H1 (cell line): ENCODE data around the gene MRPL42. TPM values are rescaled to one million over a fixed set of nuclear protein-coding genes. Genes with fewer than 3 reads are reported as not detected.

Experiments used
- CTCF ChIA-PET: fragments of 300-600 bp; sonication (Branson Sonifier 250); formaldehyde crosslinking; loops from one replicate; lab custom pipeline; 2021; ENCODE audit not compliant: partially characterized antibody; lab: Charles Lee
- POLR2A ChIA-PET: fragments of 300-600 bp; sonication (Branson Sonifier 250); formaldehyde crosslinking; loops from one replicate; lab custom pipeline; 2021; ENCODE audit warnings: inconsistent platforms; ENCODE audit not compliant: partially characterized antibody; lab: Charles Lee
- DNase-seq, 2 experiments: peaks; one replicate each; pipeline versions ENCODE4 v3.0.0 to v3.0.0-alpha.2; 2010 to 2022; ENCODE audit warnings: low spot score in 2 of 2, low read depth in 1 of 2, mixed read lengths in 1 of 2
- FAIRE-seq: peaks from 2 replicates; lab custom pipeline; 2011; peaks lifted over from hg19 to GRCh38; lab: Jason Lieb, UNC
- H2AFZ ChIP-seq: 2 replicates; pipeline ENCODE4 v1.8.1; 2012; ENCODE audit warnings: low read length, inconsistent platforms
- H2AK5ac ChIP-seq: 2 replicates; pipeline ENCODE4 v1.6.1; 2013; ENCODE audit warnings: low read depth, low read length
- H2BK120ac ChIP-seq: replicated peaks from 2 replicates; pipeline ENCODE3; 2013; ENCODE audit warnings: low read depth, low read length, inconsistent platforms
- H2BK12ac ChIP-seq: 2 replicates; pipeline ENCODE4 v1.6.1; 2013; ENCODE audit warnings: low read depth, low read length
- H2BK15ac ChIP-seq: 2 replicates; pipeline ENCODE4 v1.6.1; 2013; ENCODE audit warnings: low read length
- H2BK20ac ChIP-seq: 2 replicates; pipeline ENCODE4 v1.6.1; 2013; ENCODE audit warnings: low read length
- H2BK5ac ChIP-seq: 2 replicates; pipeline ENCODE4 v1.6.1; 2013; ENCODE audit warnings: low read depth, low read length
- H3K14ac ChIP-seq: 2 replicates; pipeline ENCODE4 v1.6.1; 2013; ENCODE audit warnings: inconsistent platforms; ENCODE audit not compliant: insufficient read length
- H3K18ac ChIP-seq: 2 replicates; pipeline ENCODE4 v1.6.1; 2013; ENCODE audit warnings: low read length; ENCODE audit errors: extremely low read depth
- H3K23ac ChIP-seq: 2 replicates; pipeline ENCODE4 v1.6.1; 2013; ENCODE audit warnings: inconsistent platforms; ENCODE audit not compliant: insufficient read length
- H3K23me2 ChIP-seq: 2 replicates; pipeline ENCODE4 v1.6.1; 2013; ENCODE audit warnings: low read depth, low read length
- H3K27ac ChIP-seq: 2 replicates; pipeline ENCODE4 v1.6.1; 2011; ENCODE audit warnings: low read depth, low read length, inconsistent platforms
- H3K27me3 ChIP-seq, 4 experiments: replicated peaks in 1 of 4; 1 replicate in 1 of 4; 2 replicates in 3 of 4; pipeline versions ENCODE4 v1.6.1 to v1.8.1; 2011 to 2013; ENCODE audit warnings: low read length in 3 of 4, mild to moderate bottlenecking in 3 of 4, inconsistent platforms in 2 of 4, mixed read lengths in 2 of 4, moderate library complexity in 1 of 4; ENCODE audit not compliant: control insufficient read depth in 3 of 4, insufficient read depth in 3 of 4; ENCODE audit errors: extremely low read depth in 1 of 4
- H3K36me3 ChIP-seq, 4 experiments: 2 replicates each; pipeline versions ENCODE4 v1.6.1 to v1.8.1; 2011 to 2013; ENCODE audit warnings: mild to moderate bottlenecking in 4 of 4, low read length in 3 of 4, moderate library complexity in 2 of 4, control low read depth in 1 of 4, inconsistent platforms in 1 of 4; ENCODE audit not compliant: insufficient read depth in 4 of 4, control insufficient read depth in 2 of 4
- H3K4ac ChIP-seq: replicated peaks from 2 replicates; pipeline ENCODE3; 2013; ENCODE audit warnings: low read length, low read depth, mixed read lengths, inconsistent platforms; ENCODE audit not compliant: insufficient read length
- H3K4me1 ChIP-seq, 4 experiments: replicated peaks in 1 of 4; 1 replicate in 1 of 4; 2 replicates in 3 of 4; pipeline versions ENCODE4 v1.6.1 to v1.8.1; 2011 to 2013; ENCODE audit warnings: low read length in 3 of 4, inconsistent platforms in 2 of 4, mixed read lengths in 1 of 4; ENCODE audit not compliant: insufficient read depth in 4 of 4, control insufficient read depth in 3 of 4
- H3K4me2 ChIP-seq, 2 experiments: 2 replicates each; pipeline versions ENCODE4 v1.6.1 to v1.8.1; 2011 to 2013; ENCODE audit warnings: low read depth in 2 of 2, low read length in 2 of 2, control low read depth in 1 of 2, inconsistent platforms in 1 of 2, mild to moderate bottlenecking in 1 of 2; ENCODE audit not compliant: insufficient read depth in 1 of 2
- H3K4me3 ChIP-seq, 4 experiments: fragments of 200-600, 300-600 bp in 1 of 4; sonication (generic), shearing (Covaris generic), sonication (Bioruptor Twin) in 1 of 4; 2 replicates each; pipeline versions ENCODE4 v1.5.1 to v1.8.1; 2011 to 2016; ENCODE audit warnings: low read length in 4 of 4, low read depth in 3 of 4, control low read depth in 2 of 4, inconsistent platforms in 2 of 4, mild to moderate bottlenecking in 2 of 4, mixed read lengths in 1 of 4, moderate library complexity in 1 of 4; ENCODE audit not compliant: insufficient read depth in 2 of 4; ENCODE audit errors: extremely low read depth in 1 of 4
- H3K56ac ChIP-seq: replicated peaks from 2 replicates; pipeline ENCODE3; 2013; ENCODE audit warnings: low read depth, mild to moderate bottlenecking, mixed read lengths, low read length, inconsistent platforms; ENCODE audit not compliant: insufficient read length
- H3K79me1 ChIP-seq: 2 replicates; pipeline ENCODE4 v1.6.1; 2013; ENCODE audit warnings: low read depth, low read length, control low read depth
- H3K79me2 ChIP-seq, 2 experiments: 2 replicates each; pipeline versions ENCODE4 v1.6.1 to v1.8.1; 2012 to 2013; ENCODE audit warnings: low read length in 2 of 2, mild to moderate bottlenecking in 2 of 2, inconsistent platforms in 1 of 2; ENCODE audit not compliant: insufficient read depth in 2 of 2, control insufficient read depth in 1 of 2
- H3K9ac ChIP-seq, 4 experiments: replicated peaks in 1 of 4; 1 replicate in 1 of 4; 2 replicates in 3 of 4; pipeline versions ENCODE4 v1.6.1 to v1.8.1; 2011 to 2013; ENCODE audit warnings: low read depth in 3 of 4, low read length in 3 of 4, control low read depth in 2 of 4, mild to moderate bottlenecking in 2 of 4, moderate library complexity in 2 of 4, inconsistent platforms in 1 of 4; ENCODE audit errors: extremely low read depth in 1 of 4
- H3K9me3 ChIP-seq, 2 experiments: 2 replicates each; pipeline versions ENCODE4 v1.6.1 to v1.8.1; 2012 to 2013; ENCODE audit warnings: mild to moderate bottlenecking in 2 of 2, moderate library complexity in 2 of 2, control low read depth in 1 of 2, inconsistent platforms in 1 of 2, low read depth in 1 of 2, low read length in 1 of 2, mixed read lengths in 1 of 2; ENCODE audit not compliant: insufficient read depth in 2 of 2
- H4K20me1 ChIP-seq, 2 experiments: replicated peaks in 1 of 2; 2 replicates each; pipeline versions ENCODE3 to v1.8.1; 2011 to 2013; ENCODE audit warnings: inconsistent platforms in 2 of 2, low read length in 2 of 2, mild to moderate bottlenecking in 1 of 2; ENCODE audit not compliant: insufficient read depth in 2 of 2, control insufficient read depth in 1 of 2
- H4K5ac ChIP-seq: 2 replicates; pipeline ENCODE4 v1.6.1; 2013; ENCODE audit warnings: low read length, low read depth, mixed read lengths, inconsistent platforms; ENCODE audit not compliant: insufficient read length
- H4K8ac ChIP-seq: 2 replicates; pipeline ENCODE4 v1.8.0; 2013; ENCODE audit warnings: mild to moderate bottlenecking, moderate library complexity, low read length, inconsistent platforms; ENCODE audit not compliant: insufficient read depth; ENCODE audit errors: extremely low read depth
- H4K91ac ChIP-seq: replicated peaks from 2 replicates; pipeline ENCODE3; 2013; ENCODE audit warnings: low read length, mixed read lengths, inconsistent platforms; ENCODE audit not compliant: insufficient read length
- ASH2L ChIP-seq: fragments of 200-600, 300-600 bp; sonication (generic); IDR thresholded peaks from one replicate; pipeline ENCODE4 v1.7.1; 2017; ENCODE audit warnings: low read length
- CBX5 ChIP-seq: fragments of 300-800, 300-1000 bp; sonication (generic); IDR thresholded peaks from 2 replicates; pipeline ENCODE4 v1.7.1; 2016; ENCODE audit warnings: antibody characterized with exemption, low read length, low read depth
- E2F6 ChIP-seq: IDR thresholded peaks from 2 replicates; pipeline ENCODE4 v1.6.1; 2012; ENCODE audit warnings: inconsistent platforms
- FOSL1 ChIP-seq: IDR thresholded peaks from 2 replicates; pipeline ENCODE4 v1.6.1; 2011; ENCODE audit warnings: mild to moderate bottlenecking, low read depth, low read length, moderate library complexity; ENCODE audit not compliant: insufficient read depth
- MAX ChIP-seq: IDR thresholded peaks from 2 replicates; pipeline ENCODE4 v1.6.1; 2012; ENCODE audit warnings: inconsistent platforms
- SP1 ChIP-seq: IDR thresholded peaks from 2 replicates; pipeline ENCODE4 v1.6.1; 2011; ENCODE audit warnings: low read depth, low read length
- SP4 ChIP-seq: IDR thresholded peaks from 2 replicates; pipeline ENCODE4 v1.6.1; 2012; ENCODE audit warnings: low read length, inconsistent platforms
- TAF7 ChIP-seq: optimal IDR thresholded peaks from 2 replicates; pipeline ENCODE3; 2011; ENCODE audit warnings: low read depth, mild to moderate bottlenecking, inconsistent platforms, low read length, moderate library complexity, borderline replicate concordance
- whole genome bisulfite sequencing, 2 experiments: shearing (Covaris generic) in 1 of 2; methylation state at CpG; one replicate each; pipeline versions ENCODE4 v1.1.6 to v1.1.7; 2013 to 2015; ENCODE audit warnings: low lambda C conversion rate in 2 of 2, mixed read lengths in 2 of 2, inconsistent platforms in 1 of 2, low coverage in 1 of 2, missing lambda C conversion rate in 1 of 2; ENCODE audit not compliant: insufficient replicate concordance in 2 of 2, insufficient coverage in 1 of 2, insufficient read length in 1 of 2; ENCODE audit errors: extremely low coverage in 1 of 2, missing lambda C conversion rate in 1 of 2; 5-methylcytosine and 5-hydroxymethylcytosine counted together
- polyA plus RNA-seq, 7 experiments: library from polyadenylated mRNA; depleted of rRNA in 3 of 7; stranded (reverse) in 5 of 7; unstranded in 2 of 7; fragments of >200 nt in 5 of 7; fragments of 200-250 nt in 2 of 7; gene quantifications; 1 replicate in 5 of 7; 2 replicates in 1 of 7; 4 replicates in 1 of 7; pipeline versions ENCODE4 v1.2.1 to v1.2.3, GENCODE V29; 2011 to 2013; ENCODE audit warnings: missing spikeins in 2 of 7, mixed read lengths in 2 of 7
- total RNA-seq: library from RNA; stranded (reverse); fragmentation: NEBNext Ultra II Directional; extraction: Animal tissue kit (Norgen Biotek cat#: 25700); gene quantifications from 2 replicates; pipeline ENCODE4 v1.2.1, GENCODE V29; 2021

Gene MRPL42
- total and polyA plus RNA-seq, 2 of the 8 experiments (the other 6 are each of a cell fraction or from before 2014, with no cell fraction given) = 110 to 176 TPM

- Histone ChIP-seq H4K5ac (no peak overlapping the region), H2BK20ac (no peak overlapping the region), H2AFZ (no peak overlapping the region), H3K79me1 (peaks cover 4% of the 10 kb centered on the region), H2BK12ac (no peak overlapping the region), H3K27me3 (no peaks in the 10 kb centered on the region), H3K4me3 (no peak overlapping the region), H2BK15ac (no peak overlapping the region), H3K36me3 (no peaks in the 10 kb centered on the region), H2BK5ac (no peak overlapping the region), H3K9ac (no peak overlapping the region), H3K18ac (no peak overlapping the region), H3K27ac (no peak overlapping the region), H3K56ac (no peak overlapping the region), H4K20me1 (peaks cover 23 to 26% of the 10 kb centered on the region in 2 experiments), H3K4me2 (no peak overlapping the region), H2BK120ac (no peak overlapping the region), H2AK5ac (no peak overlapping the region), H4K91ac (no peak overlapping the region), H3K23ac (no peak overlapping the region), H3K14ac (no peak overlapping the region), H4K8ac (no peak overlapping the region), H3K23me2 (no peaks in the 10 kb centered on the region), H3K79me2 (peaks cover 43 to 97% of the 10 kb centered on the region in 2 experiments), H3K4ac (no peak overlapping the region), H3K4me1 (peaks cover 0 to 6% (median 5%) of the 10 kb centered on the region in 4 experiments; a peak in 6 of 7 replicates), H3K9me3 (no peaks in the 10 kb centered on the region)
- FAIRE-seq (no peak), DNase-seq (no peak)
- CTCF ChIA-PET = interaction anchor here (0.6 to 1.6 kb wide), 6 partner anchors 11 to 710 kb away, joined by 3 to 8 read pairs (median 4); no protein-coding TSS in a partner anchor
- WGBS, 2 experiments = 86% methylated on average over 8 of the region's 8 CpGs; no CpG with 5 or more reads in 1 of the 2 experiments
- POLR2A ChIA-PET = interaction anchor here (0.6 to 1.5 kb wide), 5 partner anchors 11 to 149 kb away, joined by 3 to 7 read pairs (median 4); partner anchors contain the start of gene UBE2N
- TF ChIP-seq TAF7 = no peak
- no peak for TF ChIP-seq MAX
- TF ChIP-seq E2F6 = no peak
- no peak for TF ChIP-seq FOSL1
- no peak for TF ChIP-seq ASH2L
- TF ChIP-seq SP1 = no peak
- TF ChIP-seq CBX5 = no peak
- TF ChIP-seq SP4 = no peak
These were observed 41.4 kb upstream of the MRPL42 start for GRCh38 chr12:93425736-93426411.
